A673 (cell line): ENCODE results near the gene STUB1.

ENCODE experiments used
- CTCF ChIP-seq: fragments of 300-800, 200-600 bp; sonication (generic); conservative IDR thresholded peaks from 2 replicates; pipeline ENCODE4 v1.5.1; 2017; ENCODE audit warnings: low read depth, mild to moderate bottlenecking, antibody characterized with exemption, low read length, moderate library complexity, mixed read lengths
- EZH2 ChIP-seq: fragments of 200-600 bp; sonication (generic); IDR thresholded peaks from 2 replicates; pipeline ENCODE4 v1.6.1; 2017; ENCODE audit warnings: borderline replicate concordance, low read depth, mild to moderate bottlenecking, mixed read lengths, antibody characterized with exemption, low read length; ENCODE audit not compliant: poor library complexity, severe bottlenecking

- no peak for TF ChIP-seq CTCF
- TF ChIP-seq EZH2: no peak
These were observed 37.8 kb upstream of the STUB1 start for GRCh38 chr16:642189-643049.
